Measurements from ENCODE around the gene SCIN.
"Not testable (repeated sequence)": the region's sequence is repeated elsewhere in the genome, so short reads cannot be mapped to it uniquely, and the experiment has no call there.

Gene SCIN

GRCh38 chr7:12570534-12571461 is at the start of gene SCIN:
TSS of gene SCIN (plus strand) at chr7:12570720. CDS start at chr7:12570787, 67 bp downstream.
- peak; percentile 38 to 88 (median 70) for DNase-seq
- intact Hi-C loops (cut with DNase I) = no loop called here

- intact Hi-C loops (cut with DNase I) = loop anchor here (10.0 kb wide), 1 partner anchor 100 kb away; no protein-coding TSS in a partner anchor
- DNase-seq = peak in 1 of 42 donors; percentile 14
Measured at GRCh38 chr7:12524794-12525386, 45.6 kb upstream of the SCIN start.

GRCh38 chr7:12526693-12527092 is 43.8 kb upstream of the SCIN start:
- intact Hi-C loops (cut with DNase I) = loop anchor here (10.0 kb wide), 1 partner anchor 98 kb away; no protein-coding TSS in a partner anchor

GRCh38 chr7:12527670-12528069 is 42.9 kb upstream of the SCIN start:
- not testable (repeated sequence) for DNase-seq
- intact Hi-C loops (cut with DNase I) = loop anchor here (10.0 kb wide), 1 partner anchor 97 kb away; no protein-coding TSS in a partner anchor

More at GRCh38 chr7:12526693-12527092, 43.8 kb upstream of the SCIN start:
- DNase-seq = not testable (repeated sequence)

DNA sequence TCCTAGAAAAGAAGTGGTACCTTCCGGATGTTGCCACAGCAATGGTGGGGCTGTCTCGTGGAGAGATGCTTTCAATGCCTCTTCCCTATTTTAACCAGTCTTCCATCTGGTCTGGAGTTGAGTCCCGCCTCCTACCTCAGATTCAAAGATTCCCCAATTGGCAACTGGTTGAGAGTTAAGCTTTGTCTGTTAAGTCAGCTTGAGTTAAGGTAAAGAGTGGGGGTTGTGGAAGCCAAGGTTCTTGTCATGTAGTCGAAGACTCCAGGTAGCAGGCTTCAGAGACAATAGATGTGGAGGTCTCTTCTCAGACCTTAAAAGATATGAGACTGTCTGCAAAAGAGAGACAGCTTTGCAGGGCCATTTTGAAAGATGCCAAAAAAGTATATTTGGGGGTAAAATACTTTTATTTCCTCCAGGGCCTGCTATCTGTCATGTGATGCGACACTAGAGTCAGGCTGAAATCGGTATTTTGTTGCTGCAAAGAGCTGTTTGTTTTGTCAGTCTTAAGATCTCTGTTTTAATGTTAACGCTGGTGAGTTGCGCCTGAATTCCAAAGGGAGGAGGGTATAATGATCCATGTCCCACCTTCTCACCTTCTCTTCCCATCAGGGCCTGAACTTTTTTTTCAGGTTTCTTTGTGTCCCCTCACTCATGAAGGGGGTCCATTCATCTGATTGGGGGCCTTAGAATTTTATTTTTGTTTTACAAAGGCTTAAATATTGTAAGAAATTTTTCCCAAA is 40.4 kb upstream of the SCIN start:
- no peak for DNase-seq
- intact Hi-C loops (cut with DNase I) = loop anchor here (10.0 kb wide), 1 partner anchor 95 kb away; no protein-coding TSS in a partner anchor

DNA sequence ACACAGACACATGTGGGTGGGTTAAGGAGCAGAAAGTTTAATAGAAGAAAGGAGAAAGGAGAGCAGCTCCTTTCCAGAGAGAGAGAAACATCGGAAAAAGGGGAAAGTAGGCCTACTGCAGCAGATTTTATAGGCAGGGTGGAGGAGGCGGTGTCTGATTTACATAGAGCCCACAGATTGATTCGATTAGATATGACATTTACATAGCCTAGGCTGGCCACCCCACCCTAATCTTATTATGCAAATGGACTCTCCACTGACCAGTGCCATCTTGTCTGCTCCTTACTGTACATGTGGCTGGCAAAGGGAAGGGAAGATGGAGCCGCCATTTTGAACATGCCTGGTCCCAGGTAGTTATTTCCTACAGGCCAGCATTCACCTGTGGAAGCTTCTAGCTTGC is 38.7 kb upstream of the SCIN start:
- intact Hi-C loops (cut with DNase I) = no loop called here
- no peak for DNase-seq

GRCh38 chr7:12534046-12534445 is 36.5 kb upstream of the SCIN start:
- DNase-seq = no peak
- intact Hi-C loops (cut with DNase I) = no loop called here

GRCh38 chr7:12539681-12540080 is 30.8 kb upstream of the SCIN start:
- DNase-seq = no peak
- intact Hi-C loops (cut with DNase I) = no loop called here

DNA sequence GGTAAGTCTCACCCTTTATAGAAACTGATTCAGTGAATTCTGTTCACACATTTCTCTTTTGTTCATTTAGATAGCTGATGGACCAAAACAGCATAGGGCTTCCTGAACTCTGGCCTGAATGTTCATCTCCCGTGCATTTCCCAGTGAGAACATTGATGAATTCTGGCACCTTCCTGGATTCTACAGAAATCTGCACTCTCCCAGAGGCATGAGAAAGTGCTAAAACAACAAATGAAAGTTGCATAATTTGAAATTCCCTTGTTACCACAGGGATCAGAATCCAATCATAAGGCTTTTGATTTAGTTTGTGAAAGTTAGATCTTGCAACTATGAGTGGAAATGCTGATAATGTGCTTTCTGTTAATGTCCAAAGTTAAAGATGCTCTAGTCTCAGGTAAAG is 29.7 kb upstream of the SCIN start:
- DNase-seq = no peak
- intact Hi-C loops (cut with DNase I) = no loop called here

- no peak for DNase-seq
- intact Hi-C loops (cut with DNase I) = no loop called here
Measured at GRCh38 chr7:12543586-12543985, 26.9 kb upstream of the SCIN start.

DNA sequence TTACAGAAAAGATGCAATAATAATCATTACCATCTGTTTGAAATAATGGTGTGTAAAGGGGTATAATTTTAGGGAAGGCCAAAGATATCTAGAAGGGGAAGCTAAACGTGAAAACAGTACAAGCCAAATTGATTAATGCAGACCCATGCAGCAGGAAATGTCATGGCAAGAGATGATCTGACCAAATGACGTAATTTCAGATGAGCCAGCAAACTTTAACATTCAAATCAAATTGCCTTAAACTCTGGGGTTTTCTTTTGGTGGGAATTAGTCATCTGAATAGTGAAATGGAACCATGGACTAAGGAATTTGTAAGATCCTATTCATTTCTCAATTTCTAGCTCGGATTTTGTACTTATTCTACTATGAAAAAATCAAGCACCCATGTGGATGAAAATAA is 21.4 kb upstream of the SCIN start:
- intact Hi-C loops (cut with DNase I) = no loop called here
- DNase-seq = no peak

GRCh38 chr7:12550956-12551355 is 19.6 kb upstream of the SCIN start:
- no peak for DNase-seq
- intact Hi-C loops (cut with DNase I) = no loop called here

- intact Hi-C loops (cut with DNase I) = no loop called here
- DNase-seq = no peak
Measured at GRCh38 chr7:12552876-12553275, 17.6 kb upstream of the SCIN start.

GRCh38 chr7:12553416-12553815 is 17.1 kb upstream of the SCIN start:
- intact Hi-C loops (cut with DNase I) = no loop called here

DNA sequence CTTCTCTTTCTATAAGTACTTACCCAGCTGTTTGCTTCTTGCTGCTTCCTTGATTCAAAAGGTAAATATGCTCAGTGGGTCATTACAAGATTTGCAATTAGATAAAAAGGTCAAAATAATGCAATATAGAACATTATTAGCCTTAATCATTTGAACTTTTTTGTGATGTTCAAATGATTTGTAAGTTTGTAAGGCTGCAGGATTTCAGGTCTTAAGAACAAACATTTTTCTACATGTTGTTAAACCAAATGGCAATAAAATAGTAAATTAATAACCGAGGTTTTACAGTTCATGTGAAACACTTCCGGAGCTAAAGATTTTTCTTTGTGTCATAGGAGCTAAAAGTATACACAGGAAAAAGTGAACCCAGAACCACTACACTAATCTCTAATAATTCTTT is 16.2 kb upstream of the SCIN start:
- DNase-seq = no peak
- intact Hi-C loops (cut with DNase I) = no loop called here

More at GRCh38 chr7:12553416-12553815, 17.1 kb upstream of the SCIN start:
- no peak for DNase-seq

DNA sequence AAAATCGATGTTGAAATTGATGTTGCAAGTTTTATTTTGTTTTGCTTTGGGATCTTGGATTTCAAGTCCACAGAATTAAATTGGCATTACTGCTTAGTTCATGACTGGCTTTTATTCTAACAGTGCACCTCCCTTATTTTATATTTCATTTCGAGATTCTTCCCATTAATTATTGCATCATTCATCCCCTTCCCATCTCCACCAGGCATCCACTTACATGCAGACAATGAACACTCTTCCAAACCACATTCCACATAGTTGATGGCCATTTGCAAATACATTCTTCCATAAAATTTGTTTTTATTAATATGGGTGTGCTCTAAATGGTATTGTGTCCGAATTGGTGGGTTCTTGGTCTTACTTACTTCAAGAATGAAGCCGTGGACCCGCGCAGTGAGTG is 15.6 kb upstream of the SCIN start:
- intact Hi-C loops (cut with DNase I) = no loop called here
- no peak for DNase-seq

GRCh38 chr7:12555695-12556094 is 14.8 kb upstream of the SCIN start:
- DNase-seq; intact Hi-C loops (cut with DNase I): not testable (repeated sequence)

- DNase-seq; intact Hi-C loops (cut with DNase I): not testable (repeated sequence)
Measured at GRCh38 chr7:12556139-12556792, 14.3 kb upstream of the SCIN start.

GRCh38 chr7:12557282-12557681 is 13.2 kb upstream of the SCIN start:
- DNase-seq = no peak
- intact Hi-C loops (cut with DNase I) = no loop called here

Measured in head of caudate nucleus (tissue), 42 donors.